ENCODE results near the gene ZNF469. TPM values are rescaled to one million over a fixed set of nuclear protein-coding genes. Genes with fewer than 3 reads are reported as not detected.

Gene ZNF469
- total and polyA plus RNA-seq, 3 donors from 2014 or later, result 0.98 to 2.8 (median 2.2) TPM

DNA sequence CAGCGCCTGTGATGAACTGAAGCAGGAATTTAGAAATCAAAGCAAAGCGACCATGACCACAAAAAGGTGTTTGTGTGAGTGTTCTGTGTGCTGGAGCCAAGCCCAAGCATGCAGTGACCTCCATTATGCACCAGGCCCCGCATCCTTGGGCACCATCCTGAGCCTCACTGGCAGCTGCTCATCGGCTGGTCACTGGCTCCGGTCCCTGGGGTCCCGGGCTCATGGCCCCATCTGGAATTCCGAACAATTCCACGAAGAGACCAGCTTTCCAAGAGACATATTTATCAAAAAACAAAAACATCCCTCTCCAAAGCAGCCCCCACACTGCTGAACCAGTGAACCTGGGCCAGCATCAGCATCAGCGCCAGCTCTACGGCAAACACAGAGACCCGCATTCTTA lies 15.2 kb upstream of the ZNF469 start:
- TF ChIP-seq POLR2A (IDR thresholded peaks at IDR 0.05), result no peak
- TF ChIP-seq, protein P1, sequence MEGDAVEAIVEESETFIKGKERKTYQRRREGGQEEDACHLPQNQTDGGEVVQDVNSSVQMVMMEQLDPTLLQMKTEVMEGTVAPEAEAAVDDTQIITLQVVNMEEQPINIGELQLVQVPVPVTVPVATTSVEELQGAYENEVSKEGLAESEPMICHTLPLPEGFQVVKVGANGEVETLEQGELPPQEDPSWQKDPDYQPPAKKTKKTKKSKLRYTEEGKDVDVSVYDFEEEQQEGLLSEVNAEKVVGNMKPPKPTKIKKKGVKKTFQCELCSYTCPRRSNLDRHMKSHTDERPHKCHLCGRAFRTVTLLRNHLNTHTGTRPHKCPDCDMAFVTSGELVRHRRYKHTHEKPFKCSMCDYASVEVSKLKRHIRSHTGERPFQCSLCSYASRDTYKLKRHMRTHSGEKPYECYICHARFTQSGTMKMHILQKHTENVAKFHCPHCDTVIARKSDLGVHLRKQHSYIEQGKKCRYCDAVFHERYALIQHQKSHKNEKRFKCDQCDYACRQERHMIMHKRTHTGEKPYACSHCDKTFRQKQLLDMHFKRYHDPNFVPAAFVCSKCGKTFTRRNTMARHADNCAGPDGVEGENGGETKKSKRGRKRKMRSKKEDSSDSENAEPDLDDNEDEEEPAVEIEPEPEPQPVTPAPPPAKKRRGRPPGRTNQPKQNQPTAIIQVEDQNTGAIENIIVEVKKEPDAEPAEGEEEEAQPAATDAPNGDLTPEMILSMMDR (IDR thresholded peaks at IDR 0.05), result no peak
- H3K27ac ChIP-seq, result no peak overlapping the region
- H3K4me3 ChIP-seq, result no peak overlapping the region
- no peaks in the 10 kb centered on the region for H3K36me3 ChIP-seq (ENCODE audit: low read depth, missing control alignments)
- no peaks in the 10 kb centered on the region for H3K4me1 ChIP-seq
- intact Hi-C loops (cut with DNase I; ENCODE audit: low total_unique reads), result no loop called here
- no peaks in the 10 kb centered on the region for H3K27me3 ChIP-seq
- DNase-seq, result no peak
- no peaks in the 10 kb centered on the region for H3K9me3 ChIP-seq
- WGBS, 2 donors, result 92 to 93% methylated on average over 11 of the region's 11 CpGs

DNA sequence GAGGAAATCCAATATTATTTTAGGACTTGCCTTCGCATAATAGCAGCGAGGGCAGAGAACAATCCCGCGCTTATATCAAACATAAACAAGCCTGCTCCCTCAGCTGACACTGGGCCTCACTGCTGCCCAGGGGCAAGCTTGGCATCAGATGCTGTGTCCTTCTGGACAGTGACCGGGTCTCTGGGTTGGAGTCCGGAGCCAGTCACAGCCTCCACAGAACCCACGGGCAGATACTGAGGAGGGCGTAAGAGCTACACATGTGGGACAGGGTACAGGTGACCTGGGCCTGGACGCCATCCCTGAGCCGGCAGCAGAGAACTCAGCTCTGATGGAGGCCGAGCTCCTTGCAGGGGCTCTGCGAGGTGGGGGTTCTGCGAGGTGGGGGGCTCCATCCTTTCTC lies 14.7 kb upstream of the ZNF469 start:
- 92 to 95% methylated on average over 12 to 13 of the region's 13 CpGs for WGBS, 2 donors
- no peaks in the 10 kb centered on the region for H3K27me3 ChIP-seq
- H3K4me3 ChIP-seq, result no peak overlapping the region
- H3K9me3 ChIP-seq, result no peaks in the 10 kb centered on the region
- H3K27ac ChIP-seq, result no peak overlapping the region
- intact Hi-C loops (cut with DNase I; ENCODE audit: low total_unique reads), result no loop called here
- DNase-seq, result no peak
- no peaks in the 10 kb centered on the region for H3K36me3 ChIP-seq (ENCODE audit: low read depth, missing control alignments)
- no peaks in the 10 kb centered on the region for H3K4me1 ChIP-seq
- TF ChIP-seq, protein P1 (IDR thresholded peaks at IDR 0.05), result no peak
- TF ChIP-seq POLR2A (IDR thresholded peaks at IDR 0.05), result no peak

DNA sequence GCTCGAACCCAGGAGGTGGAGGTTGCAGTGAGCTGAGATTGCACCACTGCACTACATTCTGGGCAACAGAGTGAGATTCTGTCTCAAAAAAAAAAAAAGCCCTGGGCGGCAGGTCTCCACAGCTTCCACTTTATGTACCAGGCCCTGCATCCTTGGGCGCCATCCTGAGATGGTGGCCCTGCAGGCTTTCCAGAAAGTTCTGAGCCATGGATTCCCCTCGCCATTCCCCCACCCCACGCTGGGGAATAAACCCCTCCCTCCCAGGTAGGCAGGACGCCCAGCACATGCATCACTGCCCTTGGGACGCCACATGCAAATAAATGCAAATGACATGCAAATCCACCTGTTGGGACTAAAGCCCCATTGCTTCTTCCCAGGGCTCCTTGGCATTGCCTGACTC lies 13.8 kb upstream of the ZNF469 start:
- H3K4me3 ChIP-seq, result no peak overlapping the region
- H3K27ac ChIP-seq, result no peak overlapping the region
- H3K9me3 ChIP-seq, result no peaks in the 10 kb centered on the region
- no peaks in the 10 kb centered on the region for H3K36me3 ChIP-seq (ENCODE audit: low read depth, missing control alignments)
- H3K4me1 ChIP-seq, result no peaks in the 10 kb centered on the region
- DNase-seq, result no peak
- no peak for TF ChIP-seq POLR2A (IDR thresholded peaks at IDR 0.05)
- TF ChIP-seq, protein P1 (IDR thresholded peaks at IDR 0.05), result no peak
- 96 to 99% methylated on average over 7 of the region's 7 CpGs for WGBS, 2 donors
- intact Hi-C loops (cut with DNase I; ENCODE audit: low total_unique reads), result no loop called here
- H3K27me3 ChIP-seq, result no peaks in the 10 kb centered on the region

DNA sequence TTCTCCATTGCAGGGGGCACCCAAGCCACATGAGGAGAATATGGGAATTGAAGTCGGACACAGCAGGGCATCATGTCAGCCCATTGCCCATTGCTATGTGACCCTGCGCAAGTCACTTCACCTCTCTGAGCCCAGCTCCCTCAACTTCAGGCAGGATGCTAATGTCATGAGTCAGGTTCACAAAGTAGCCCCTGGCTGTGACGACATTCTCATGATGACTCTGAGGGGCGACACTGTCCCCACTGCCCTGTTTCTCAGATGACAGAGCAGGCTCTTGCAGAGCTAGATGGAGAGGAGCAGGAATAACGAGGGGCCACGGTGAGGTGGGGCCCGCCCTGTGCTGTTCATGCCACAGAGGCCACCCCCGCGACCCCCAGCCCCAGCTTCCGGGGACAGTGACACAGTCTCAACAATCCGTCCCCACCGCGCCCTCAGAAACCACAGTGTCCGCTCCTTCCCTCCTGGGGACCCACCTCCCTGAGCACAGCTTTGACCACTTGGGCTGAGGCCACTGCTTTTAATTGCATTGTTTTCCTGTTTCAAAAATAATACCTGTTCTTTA lies 13.2 kb upstream of the ZNF469 start:
- intact Hi-C loops (cut with DNase I; ENCODE audit: low total_unique reads), result no loop called here
- Histone ChIP-seq H3K27ac (no peak overlapping the region), H3K36me3 (ENCODE audit: low read depth, missing control alignments) (no peaks in the 10 kb centered on the region), H3K4me3 (no peak overlapping the region), H3K9me3 (no peaks in the 10 kb centered on the region), H3K4me1 (no peaks in the 10 kb centered on the region), H3K27me3 (no peaks in the 10 kb centered on the region)
- WGBS, 2 donors, result 87 to 94% methylated on average over 11 to 14 of the region's 14 CpGs
- DNase-seq, result no peak
- TF ChIP-seq, protein P1 (IDR thresholded peaks at IDR 0.05), result no peak
- TF ChIP-seq POLR2A (IDR thresholded peaks at IDR 0.05), result no peak

DNA sequence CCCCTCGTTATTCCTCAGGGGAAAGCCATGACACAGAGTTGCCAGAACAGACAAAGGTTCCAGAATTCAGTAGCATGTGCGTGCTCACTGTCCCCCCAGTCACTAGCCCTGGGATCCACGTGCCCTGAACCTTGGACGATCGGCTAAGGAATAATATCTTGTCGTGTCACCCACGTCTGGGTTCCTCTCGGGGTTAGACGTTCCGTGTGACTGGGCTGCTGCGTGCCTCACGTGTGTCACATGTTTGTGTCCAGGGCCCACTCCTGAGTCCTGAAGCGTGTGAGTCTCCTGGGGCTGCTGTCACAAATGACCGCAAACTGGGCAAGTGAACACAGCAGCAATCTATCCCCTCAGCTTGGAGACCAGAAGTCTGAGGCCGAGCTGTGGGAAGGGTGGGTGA lies 12.4 kb upstream of the ZNF469 start:
- H3K9me3 ChIP-seq, result no peaks in the 10 kb centered on the region
- WGBS, 2 donors, result 94 to 98% methylated on average over 12 to 15 of the region's 15 CpGs
- H3K27me3 ChIP-seq, result no peaks in the 10 kb centered on the region
- no peak for TF ChIP-seq POLR2A (IDR thresholded peaks at IDR 0.05)
- TF ChIP-seq, protein P1 (IDR thresholded peaks at IDR 0.05), result no peak
- no peak overlapping the region for H3K27ac ChIP-seq
- no peaks in the 10 kb centered on the region for H3K4me1 ChIP-seq
- H3K36me3 ChIP-seq (ENCODE audit: low read depth, missing control alignments), result no peaks in the 10 kb centered on the region
- intact Hi-C loops (cut with DNase I; ENCODE audit: low total_unique reads), result no loop called here
- no peak overlapping the region for H3K4me3 ChIP-seq
- DNase-seq, result no peak

All from testis (tissue), 3 donors.